HFFc6 (cell line): Measurements from ENCODE around the gene RAB31. TPM values are rescaled to one million over a fixed set of nuclear protein-coding genes. Genes with fewer than 3 reads are reported as not detected.

Experiments
- DNase-seq: peaks from one replicate; pipeline ENCODE4 v3.0.0-alpha.2; 2018
- H3K27ac Mint-ChIP-seq: 2 replicates; pipeline ENCODE4 v1.8.0; 2020; ENCODE audit warnings: mild to moderate bottlenecking, mixed read lengths
- H3K27me3 Mint-ChIP-seq: 2 replicates; pipeline ENCODE4 v1.8.0; 2021; ENCODE audit warnings: mild to moderate bottlenecking, moderate library complexity, mixed read lengths; ENCODE audit not compliant: insufficient read depth
- H3K36me3 Mint-ChIP-seq: 2 replicates; pipeline ENCODE4 v1.8.0; 2021; ENCODE audit warnings: low read depth, mixed read lengths
- H3K4me1 Mint-ChIP-seq: 2 replicates; pipeline ENCODE4 v1.8.0; 2020; ENCODE audit warnings: low read depth, mixed read lengths
- H3K4me3 Mint-ChIP-seq: 2 replicates; pipeline ENCODE4 v1.8.0; 2020; ENCODE audit warnings: mild to moderate bottlenecking, moderate library complexity, mixed read lengths
- H3K9me3 Mint-ChIP-seq: 2 replicates; pipeline ENCODE4 v1.8.0; 2020; ENCODE audit warnings: mild to moderate bottlenecking, mixed read lengths
- CTCF ChIP-seq: fragments of 200-600 bp; sonication (generic); IDR thresholded peaks from 2 replicates; pipeline ENCODE4 v1.5.0; 2021; ENCODE audit warnings: antibody characterized with exemption, mild to moderate bottlenecking
- total RNA-seq, 6 experiments: library from RNA; stranded (reverse); fragmentation: NEBNext Ultra II Directional; extraction: Animal tissue kit (Norgen Biotek cat#: 25700); gene quantifications; 2 replicates in 1 of 6; 3 replicates in 5 of 6; pipeline ENCODE4 v1.2.3, GENCODE V29; 2021

The RAB31 gene
- total RNA-seq, 6 experiments from 2014 or later, result 29.4 to 47.5 (median 43.5) TPM

GRCh38 chr18:9827793-9828505 lies 119.8 kb downstream of the RAB31 start:
- Mint-ChIP-seq H3K27me3 (no peaks in the 10 kb centered on the region; the same call in 1 of the 2 replicates), H3K36me3 (peaks cover 14% of the 10 kb centered on the region), H3K4me1 (no peaks in the 10 kb centered on the region; the same call in 1 of the 2 replicates), H3K4me3 (peak overlapping the region; percentile 77), H3K9me3 (no peaks in the 10 kb centered on the region), H3K27ac (peak overlapping the region; percentile 94)
- peak; percentile 98 for DNase-seq
- TF ChIP-seq CTCF, result no peak

GRCh38 chr18:9828506-9829396 lies 120.7 kb downstream of the RAB31 start:
- H3K27ac Mint-ChIP-seq, result peak overlapping the region; percentile 94
- no peak for TF ChIP-seq CTCF
- H3K4me1 Mint-ChIP-seq, result no peaks in the 10 kb centered on the region; the same call in 1 of the 2 replicates
- no peak for DNase-seq
- H3K4me3 Mint-ChIP-seq, result 0 out of 2 replicates have a peak overlapping the region, but pooled peaks have one; percentile 20
- H3K27me3 Mint-ChIP-seq, result no peaks in the 10 kb centered on the region; the same call in 1 of the 2 replicates
- H3K36me3 Mint-ChIP-seq, result peaks cover 19% of the 10 kb centered on the region
- H3K9me3 Mint-ChIP-seq, result no peaks in the 10 kb centered on the region

GRCh38 chr18:9829397-9829712 lies 121.3 kb downstream of the RAB31 start:
- Mint-ChIP-seq H3K4me3 (no peak overlapping the region), H3K4me1 (no peaks in the 10 kb centered on the region; the same call in 1 of the 2 replicates), H3K27ac (no peak overlapping the region), H3K27me3 (no peaks in the 10 kb centered on the region; the same call in 1 of the 2 replicates), H3K9me3 (no peaks in the 10 kb centered on the region), H3K36me3 (peaks cover 19% of the 10 kb centered on the region)
- no peak for DNase-seq
- no peak for TF ChIP-seq CTCF

- DNase-seq, result no peak
- H3K27me3 Mint-ChIP-seq, result peaks cover 1% of the 10 kb centered on the region; the same call in 1 of the 2 replicates
- H3K4me3 Mint-ChIP-seq, result no peak overlapping the region
Observed at GRCh38 chr18:9831036-9831722, 123.1 kb downstream of the RAB31 start.

More at GRCh38 chr18:9831036-9831722, 123.1 kb downstream of the RAB31 start:
- Mint-ChIP-seq H3K36me3 (peaks cover 14% of the 10 kb centered on the region), H3K9me3 (no peaks in the 10 kb centered on the region), H3K4me1 (no peaks in the 10 kb centered on the region; the same call in 1 of the 2 replicates), H3K27ac (no peak overlapping the region)
- peak; percentile 45; the same call in 1 of the 2 replicates for TF ChIP-seq CTCF
